ENCODE measurements around the gene POU6F2. TPM values are rescaled to one million over a fixed set of nuclear protein-coding genes. Genes with fewer than 3 reads are reported as not detected.

POU6F2 gene
- total and polyA plus RNA-seq, 2 donors (not counting 1 experiment from before 2014, with no cell fraction given), result 0.47 TPM; not detected in 1

DNA sequence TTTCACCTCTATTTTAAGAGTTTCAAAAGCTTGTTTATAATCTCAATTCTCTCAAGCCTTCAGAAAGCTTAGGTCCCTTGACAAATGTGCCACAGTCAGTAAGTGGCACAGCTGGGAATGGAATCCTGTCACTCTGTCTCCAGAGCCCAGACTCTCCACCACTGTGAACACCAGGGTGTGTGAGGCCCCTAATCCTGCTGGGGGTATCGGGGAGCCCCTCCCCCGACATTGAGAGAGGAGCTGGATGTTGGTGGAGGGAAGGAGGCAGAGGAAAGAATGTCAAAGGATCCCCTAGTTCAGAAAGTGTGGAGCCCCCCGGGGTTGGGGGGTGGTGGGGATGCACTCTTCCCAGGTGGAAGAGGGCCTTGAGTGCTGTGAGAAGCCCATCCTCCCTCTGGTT is 454.7 kb downstream of the POU6F2 start:
- ATAC-seq (ENCODE audit: low read depth) (no peak), DNase-seq (no peak)
- H3K27me3 ChIP-seq (replicated peaks in 1 of 4; ENCODE audit: control extremely low read depth in 1 of 4, control insufficient read depth in 3 of 4, insufficient read depth in 4 of 4, low read length in 3 of 4), result no peaks in the 10 kb centered on the region
- H3K27ac ChIP-seq (ENCODE audit: low read length in 2 of 2), result no peak overlapping the region
- Mint-ChIP-seq H3K9me3 (ENCODE audit: insufficient read depth) (no peaks in the 10 kb centered on the region), H3K27ac (no peak overlapping the region), H3K4me3 (no peak overlapping the region), H3K4me1 (peaks cover 29% of the 10 kb centered on the region), H3K27me3 (no peaks in the 10 kb centered on the region)
- H3K4me1 ChIP-seq (ENCODE audit: control insufficient read depth in 2 of 2, insufficient read depth in 2 of 2, low read length in 2 of 2), result peaks cover 8 to 16% of the 10 kb centered on the region in 2 donors
- no peaks in the 10 kb centered on the region for H4K20me1 ChIP-seq (ENCODE audit: control insufficient read depth, insufficient read depth, low read length, poor library complexity, severe bottlenecking)
- POLR2A ChIA-PET, result no interaction called here
- H3K4me3 ChIP-seq (ENCODE audit: control extremely low read depth in 1 of 5, extremely low read depth in 1 of 5, insufficient read depth in 1 of 5, low read depth in 2 of 5, low read length in 4 of 5), result no peak overlapping the region
- no peak for TF ChIP-seq EZH2 (IDR thresholded peaks at IDR 0.05; ENCODE audit: borderline replicate concordance, insufficient read depth, low read depth, low read length, poor library complexity, severe bottlenecking)
- TF ChIP-seq, protein P1, sequence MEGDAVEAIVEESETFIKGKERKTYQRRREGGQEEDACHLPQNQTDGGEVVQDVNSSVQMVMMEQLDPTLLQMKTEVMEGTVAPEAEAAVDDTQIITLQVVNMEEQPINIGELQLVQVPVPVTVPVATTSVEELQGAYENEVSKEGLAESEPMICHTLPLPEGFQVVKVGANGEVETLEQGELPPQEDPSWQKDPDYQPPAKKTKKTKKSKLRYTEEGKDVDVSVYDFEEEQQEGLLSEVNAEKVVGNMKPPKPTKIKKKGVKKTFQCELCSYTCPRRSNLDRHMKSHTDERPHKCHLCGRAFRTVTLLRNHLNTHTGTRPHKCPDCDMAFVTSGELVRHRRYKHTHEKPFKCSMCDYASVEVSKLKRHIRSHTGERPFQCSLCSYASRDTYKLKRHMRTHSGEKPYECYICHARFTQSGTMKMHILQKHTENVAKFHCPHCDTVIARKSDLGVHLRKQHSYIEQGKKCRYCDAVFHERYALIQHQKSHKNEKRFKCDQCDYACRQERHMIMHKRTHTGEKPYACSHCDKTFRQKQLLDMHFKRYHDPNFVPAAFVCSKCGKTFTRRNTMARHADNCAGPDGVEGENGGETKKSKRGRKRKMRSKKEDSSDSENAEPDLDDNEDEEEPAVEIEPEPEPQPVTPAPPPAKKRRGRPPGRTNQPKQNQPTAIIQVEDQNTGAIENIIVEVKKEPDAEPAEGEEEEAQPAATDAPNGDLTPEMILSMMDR (IDR thresholded peaks at IDR 0.05), result no peak
- WGBS (ENCODE audit: insufficient coverage), result 93% methylated on average over 3 of the region's 3 CpGs
- no peaks in the 10 kb centered on the region for H3K79me2 ChIP-seq (ENCODE audit: control insufficient read depth, insufficient read depth, low read length)
- H3K36me3 ChIP-seq (replicated peaks in 1 of 2; ENCODE audit: control extremely low read depth in 1 of 2, control insufficient read depth in 1 of 2, extremely low read depth in 1 of 2, insufficient read depth in 2 of 2, low read length in 1 of 2), result no peaks in the 10 kb centered on the region
- CTCF ChIA-PET, result interaction anchor here (1.9 kb wide), 1 partner anchor 21 kb away, joined by 5 read pairs; no protein-coding TSS in a partner anchor
- no peak overlapping the region for H3K9ac ChIP-seq (ENCODE audit: low read length)
- intact Hi-C loops (cut with micrococcal nuclease), result no loop called here
- H2AFZ ChIP-seq (ENCODE audit: insufficient read depth, low read depth, low read length, poor library complexity, severe bottlenecking), result no peak overlapping the region
- H3K9me3 ChIP-seq (ENCODE audit: control extremely low read depth in 1 of 3, control insufficient read depth in 2 of 3, insufficient read depth in 1 of 3, low read length in 2 of 3), result no peaks in the 10 kb centered on the region
- H3K4me2 ChIP-seq (replicated peaks; ENCODE audit: low read depth, low read length, poor library complexity, severe bottlenecking), result no peak overlapping the region

DNA sequence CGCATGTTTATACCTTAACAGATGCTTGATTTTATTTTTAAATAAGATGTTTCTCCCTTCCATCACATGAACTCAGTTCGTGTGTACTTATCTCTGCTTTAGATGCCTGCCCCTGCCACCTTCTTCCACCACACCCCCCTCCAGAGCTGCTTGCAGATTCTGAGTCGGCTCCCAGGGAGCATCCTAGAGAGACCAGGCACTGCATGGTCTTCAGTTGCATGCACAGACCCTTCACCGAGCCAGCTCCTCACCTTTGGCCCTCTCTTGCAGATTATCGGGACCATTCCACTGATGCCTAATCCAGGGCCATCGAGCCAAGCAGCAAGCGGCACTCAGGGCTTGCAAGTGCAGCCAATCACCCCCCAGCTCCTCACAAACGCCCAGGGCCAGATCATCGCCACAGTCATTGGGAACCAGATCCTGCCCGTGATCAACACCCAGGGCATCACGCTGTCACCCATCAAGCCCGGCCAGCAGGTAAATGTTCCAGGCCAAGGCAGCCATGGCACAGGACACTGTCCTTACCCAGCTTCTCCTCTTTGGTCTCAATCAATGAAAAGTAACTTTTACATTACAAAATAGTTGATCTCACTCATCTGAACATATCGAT is 455.2 kb downstream of the POU6F2 start:
- TF ChIP-seq, protein P1 (IDR thresholded peaks at IDR 0.05), result no peak
- TF ChIP-seq EZH2 (IDR thresholded peaks at IDR 0.05; ENCODE audit: borderline replicate concordance, insufficient read depth, low read depth, low read length, poor library complexity, severe bottlenecking), result no peak
- H3K4me2 ChIP-seq (replicated peaks; ENCODE audit: low read depth, low read length, poor library complexity, severe bottlenecking), result no peak overlapping the region
- H3K27me3 Mint-ChIP-seq, result no peaks in the 10 kb centered on the region
- ChIA-PET POLR2A (no interaction called here), CTCF (interaction anchor here (1.9 kb wide), 1 partner anchor 20 kb away, joined by 5 read pairs; no protein-coding TSS in a partner anchor)
- H4K20me1 ChIP-seq (ENCODE audit: control insufficient read depth, insufficient read depth, low read length, poor library complexity, severe bottlenecking), result no peaks in the 10 kb centered on the region
- ATAC-seq (ENCODE audit: low read depth), result no peak
- H2AFZ ChIP-seq (ENCODE audit: insufficient read depth, low read depth, low read length, poor library complexity, severe bottlenecking), result no peak overlapping the region
- H3K4me1 ChIP-seq (ENCODE audit: control insufficient read depth in 2 of 2, insufficient read depth in 2 of 2, low read length in 2 of 2), result peaks cover 8 to 16% of the 10 kb centered on the region in 2 donors
- no peaks in the 10 kb centered on the region for H3K27me3 ChIP-seq (replicated peaks in 1 of 4; ENCODE audit: control extremely low read depth in 1 of 4, control insufficient read depth in 3 of 4, insufficient read depth in 4 of 4, low read length in 3 of 4)
- H3K9me3 ChIP-seq (ENCODE audit: control extremely low read depth in 1 of 3, control insufficient read depth in 2 of 3, insufficient read depth in 1 of 3, low read length in 2 of 3), result no peaks in the 10 kb centered on the region
- H3K36me3 ChIP-seq (replicated peaks in 1 of 2; ENCODE audit: control extremely low read depth in 1 of 2, control insufficient read depth in 1 of 2, extremely low read depth in 1 of 2, insufficient read depth in 2 of 2, low read length in 1 of 2), result no peaks in the 10 kb centered on the region
- no peak overlapping the region for H3K27ac Mint-ChIP-seq
- intact Hi-C loops (cut with micrococcal nuclease), result no loop called here
- no peaks in the 10 kb centered on the region for H3K9me3 Mint-ChIP-seq (ENCODE audit: insufficient read depth)
- no peak overlapping the region for H3K4me3 Mint-ChIP-seq
- no peak overlapping the region for H3K27ac ChIP-seq (ENCODE audit: low read length in 2 of 2)
- peaks cover 29% of the 10 kb centered on the region for H3K4me1 Mint-ChIP-seq
- WGBS (ENCODE audit: insufficient coverage), result 90% methylated on average over 11 of the region's 13 CpGs
- DNase-seq, result no peak
- no peaks in the 10 kb centered on the region for H3K79me2 ChIP-seq (ENCODE audit: control insufficient read depth, insufficient read depth, low read length)
- no peak overlapping the region for H3K9ac ChIP-seq (ENCODE audit: low read length)
- no peak overlapping the region for H3K4me3 ChIP-seq (ENCODE audit: control extremely low read depth in 1 of 5, extremely low read depth in 1 of 5, insufficient read depth in 1 of 5, low read depth in 2 of 5, low read length in 4 of 5)
